HG03135 (cell line): ENCODE results near the gene TRA2B.

ENCODE experiments used
- ATAC-seq: cut with Tn5 transposase; IDR thresholded peaks from one replicate; pipeline ENCODE4 v1.9.1; 2021; ENCODE audit warnings: mild to moderate bottlenecking, moderate library complexity; ENCODE audit not compliant: unreplicated experiment

Gene TRA2B

GRCh38 chr3:185954366-185954723 is 16.5 kb upstream of the TRA2B start:
- ATAC-seq: no peak

- no peak for ATAC-seq
Observed at GRCh38 chr3:185950728-185951127, 12.9 kb upstream of the TRA2B start.

GRCh38 chr3:185949515-185949914 is 11.7 kb upstream of the TRA2B start:
- ATAC-seq: no peak

- no peak for ATAC-seq
Observed at GRCh38 chr3:185948292-185948691, 10.5 kb upstream of the TRA2B start.

GRCh38 chr3:185943760-185944106 is 5.9 kb upstream of the TRA2B start:
- ATAC-seq: peak; percentile 17

GRCh38 chr3:185942907-185943759 is 5.3 kb upstream of the TRA2B start:
- peak; percentile 76 for ATAC-seq

- ATAC-seq: no peak
Observed at GRCh38 chr3:185942396-185942795, 4.6 kb upstream of the TRA2B start.

- no peak for ATAC-seq
Observed at GRCh38 chr3:185940951-185941350, 3.1 kb upstream of the TRA2B start.

GRCh38 chr3:185939721-185940120 is 1.9 kb upstream of the TRA2B start:
- ATAC-seq: no peak

- peak; percentile 43 for ATAC-seq
Observed at GRCh38 chr3:185936814-185937688, 763 bp downstream of the TRA2B start.

GRCh38 chr3:185936273-185936629 is 1.6 kb downstream of the TRA2B start:
- ATAC-seq: no peak

- ATAC-seq: no peak
Observed at GRCh38 chr3:185935465-185936272, 2.1 kb downstream of the TRA2B start.

GRCh38 chr3:185934767-185935464 is 2.9 kb downstream of the TRA2B start:
- ATAC-seq: no peak

- no peak for ATAC-seq
Observed at GRCh38 chr3:185934174-185934557, 3.6 kb downstream of the TRA2B start.

- no peak for ATAC-seq
Observed at GRCh38 chr3:185933374-185934173, 4.2 kb downstream of the TRA2B start.

GRCh38 chr3:185931777-185932612 is 5.8 kb downstream of the TRA2B start:
- ATAC-seq: no peak

GRCh38 chr3:185930393-185931107 is 7.3 kb downstream of the TRA2B start:
- ATAC-seq: no peak
